Measurements from ENCODE around the gene FBL.

The FBL gene

DNA sequence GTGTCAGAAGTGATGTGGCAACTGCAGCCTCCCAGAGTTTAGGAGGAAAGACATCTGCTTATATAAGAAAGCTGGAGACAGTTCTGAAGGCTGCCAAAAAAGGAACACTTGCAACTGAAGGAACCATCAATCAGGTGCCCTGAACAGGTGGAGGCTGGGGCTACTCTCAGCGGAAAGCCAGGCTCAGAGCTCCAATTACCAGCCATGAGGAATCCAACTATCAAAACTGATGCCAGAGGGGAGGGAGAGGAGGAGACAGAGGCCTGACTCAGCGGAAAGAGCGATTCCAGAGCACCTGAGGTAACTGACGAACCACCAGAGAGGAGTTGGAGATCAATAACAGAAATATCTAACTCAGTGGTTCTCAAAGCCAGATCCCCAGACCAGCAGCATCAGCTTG lies 43.2 kb downstream of the FBL start:
- TF ChIP-seq, protein P1, sequence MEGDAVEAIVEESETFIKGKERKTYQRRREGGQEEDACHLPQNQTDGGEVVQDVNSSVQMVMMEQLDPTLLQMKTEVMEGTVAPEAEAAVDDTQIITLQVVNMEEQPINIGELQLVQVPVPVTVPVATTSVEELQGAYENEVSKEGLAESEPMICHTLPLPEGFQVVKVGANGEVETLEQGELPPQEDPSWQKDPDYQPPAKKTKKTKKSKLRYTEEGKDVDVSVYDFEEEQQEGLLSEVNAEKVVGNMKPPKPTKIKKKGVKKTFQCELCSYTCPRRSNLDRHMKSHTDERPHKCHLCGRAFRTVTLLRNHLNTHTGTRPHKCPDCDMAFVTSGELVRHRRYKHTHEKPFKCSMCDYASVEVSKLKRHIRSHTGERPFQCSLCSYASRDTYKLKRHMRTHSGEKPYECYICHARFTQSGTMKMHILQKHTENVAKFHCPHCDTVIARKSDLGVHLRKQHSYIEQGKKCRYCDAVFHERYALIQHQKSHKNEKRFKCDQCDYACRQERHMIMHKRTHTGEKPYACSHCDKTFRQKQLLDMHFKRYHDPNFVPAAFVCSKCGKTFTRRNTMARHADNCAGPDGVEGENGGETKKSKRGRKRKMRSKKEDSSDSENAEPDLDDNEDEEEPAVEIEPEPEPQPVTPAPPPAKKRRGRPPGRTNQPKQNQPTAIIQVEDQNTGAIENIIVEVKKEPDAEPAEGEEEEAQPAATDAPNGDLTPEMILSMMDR (IDR thresholded peaks at IDR 0.05; ENCODE audit: insufficient read depth, missing control alignments), result no peak
- DNase-seq (ENCODE audit: insufficient read length, low spot score), result no peak
- no peak for FAIRE-seq

DNA sequence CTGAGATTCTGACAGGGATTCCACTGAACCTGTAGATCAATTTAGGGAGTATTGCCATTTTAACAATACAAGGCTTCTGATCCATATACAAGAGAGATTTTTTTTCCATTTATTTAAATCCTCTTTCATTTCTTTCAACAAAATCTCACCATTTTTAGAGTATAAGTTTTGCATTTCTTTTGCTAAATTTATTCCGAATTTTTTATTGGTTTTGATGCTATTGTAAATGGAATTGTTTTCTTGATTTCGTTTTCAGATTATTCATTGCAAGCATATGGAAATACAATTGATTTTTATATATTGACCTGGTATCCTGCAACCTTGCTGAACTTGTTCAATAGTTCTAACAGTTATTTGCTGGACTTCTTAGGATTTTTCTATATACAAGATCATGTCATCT lies 49.1 kb downstream of the FBL start:
- TF ChIP-seq, protein P1 (IDR thresholded peaks at IDR 0.05; ENCODE audit: insufficient read depth, missing control alignments), result no peak
- no peak for FAIRE-seq
- no peak for DNase-seq (ENCODE audit: insufficient read length, low spot score)

DNA sequence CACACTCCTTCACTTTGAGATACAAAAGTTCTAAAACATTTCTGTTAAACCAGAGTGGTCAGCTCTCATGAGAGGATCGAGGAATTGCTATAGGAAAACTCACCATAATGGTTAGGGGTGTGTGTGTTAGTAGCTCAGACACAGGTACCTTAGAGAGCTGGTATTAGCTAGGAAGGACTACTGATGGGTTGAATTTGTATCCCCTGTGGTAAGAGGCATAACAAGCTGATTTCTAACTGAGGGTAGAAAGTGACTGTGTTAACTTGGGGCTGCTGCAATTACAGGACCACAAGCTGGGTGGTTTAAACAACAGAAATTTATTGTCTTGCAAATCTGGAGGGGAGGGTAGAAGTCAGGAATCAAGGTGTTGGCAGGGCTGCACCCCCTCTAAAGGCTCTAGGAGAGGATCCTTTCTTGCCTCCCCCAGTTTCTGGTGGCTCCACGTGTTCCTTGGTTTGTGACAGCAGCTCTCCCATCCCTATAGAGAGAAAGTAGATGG lies 50.1 kb downstream of the FBL start:
- no peak for DNase-seq (ENCODE audit: insufficient read length, low spot score)
- TF ChIP-seq, protein P1 (IDR thresholded peaks at IDR 0.05; ENCODE audit: insufficient read depth, missing control alignments), result no peak
- no peak for FAIRE-seq

DNA sequence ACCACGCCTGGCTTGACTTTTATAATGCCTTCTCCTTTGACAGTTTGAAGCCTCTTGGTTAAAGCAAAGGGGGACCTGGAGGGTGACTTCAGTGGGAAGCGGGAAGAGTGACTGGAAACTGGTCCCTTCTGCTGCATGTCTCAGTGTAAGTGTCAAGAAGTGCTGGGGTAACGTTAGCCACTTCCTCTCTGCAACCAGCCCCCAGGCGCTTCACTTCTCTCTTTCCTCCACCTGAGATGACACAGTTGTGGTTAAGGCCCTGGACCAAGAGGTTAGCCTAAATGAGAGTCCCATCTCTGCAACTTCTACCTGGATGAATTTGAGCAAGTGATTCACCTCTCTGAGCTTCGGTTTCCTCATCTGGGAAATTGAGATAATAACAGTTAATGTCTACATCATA lies 51.2 kb downstream of the FBL start:
- no peak for DNase-seq (ENCODE audit: insufficient read length, low spot score)
- no peak for FAIRE-seq
- TF ChIP-seq, protein P1 (IDR thresholded peaks at IDR 0.05; ENCODE audit: insufficient read depth, missing control alignments), result no peak

DNA sequence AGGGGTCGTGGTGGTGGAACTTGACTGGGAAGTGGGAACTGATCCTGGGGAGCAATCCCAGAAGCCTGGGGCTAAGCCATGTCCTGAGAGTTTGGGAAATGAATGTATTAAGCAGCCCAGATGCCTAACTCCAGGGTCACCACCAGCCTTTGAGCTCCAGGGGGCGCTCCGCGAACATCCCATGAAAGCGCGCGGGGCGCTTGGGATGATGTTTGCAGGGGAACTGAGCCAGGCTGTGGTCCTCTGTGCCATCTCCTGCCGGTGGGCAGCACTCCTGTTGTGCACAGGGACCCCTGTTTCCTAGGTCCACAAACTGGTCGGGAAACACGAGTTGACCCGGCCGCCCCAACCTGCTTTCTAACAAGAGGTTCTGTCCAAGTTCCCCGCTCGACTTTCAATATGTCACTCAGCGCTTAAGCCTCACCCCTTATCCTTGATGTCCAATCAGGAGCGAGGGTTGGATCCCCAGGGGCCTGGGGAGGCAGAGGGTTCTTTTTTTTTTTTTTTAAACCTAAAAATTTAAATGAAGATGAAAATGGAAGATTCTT lies 53.1 kb downstream of the FBL start:
- TF ChIP-seq, protein P1 (IDR thresholded peaks at IDR 0.05; ENCODE audit: insufficient read depth, missing control alignments), result peak; percentile 86
- DNase-seq (ENCODE audit: insufficient read length, low spot score) (peak; percentile 66), FAIRE-seq (no peak)

DNA sequence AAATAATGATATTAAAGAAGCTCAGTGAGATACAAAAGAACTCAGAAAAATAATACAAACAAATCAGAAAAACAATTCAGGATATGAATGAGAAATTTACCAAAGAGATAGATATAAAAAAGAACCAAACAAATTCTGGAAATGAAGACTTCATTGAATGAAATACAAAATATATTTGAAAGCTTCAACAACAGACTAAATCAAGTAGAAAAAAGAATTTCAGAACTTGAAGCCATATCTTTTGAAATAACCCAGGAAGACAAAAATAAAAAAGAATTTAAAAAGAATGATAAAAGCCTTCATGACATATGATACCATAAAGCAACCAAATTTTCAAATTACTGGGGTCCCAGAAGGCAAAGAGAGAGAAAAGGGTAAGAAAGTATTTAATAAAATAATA lies 57.9 kb downstream of the FBL start:
- TF ChIP-seq, protein P1 (IDR thresholded peaks at IDR 0.05; ENCODE audit: insufficient read depth, missing control alignments), result no peak
- FAIRE-seq, result no peak
- DNase-seq (ENCODE audit: insufficient read length, low spot score), result no peak

Measured in D721Med (cell line).